Upper lobe of right lung (tissue), 1 donor: Measurements from ENCODE around the gene SPACA5. TPM values are rescaled to one million over a fixed set of nuclear protein-coding genes. Genes with fewer than 3 reads are reported as not detected.
"Not testable (repeated sequence)": the region's sequence is repeated elsewhere in the genome, so short reads cannot be mapped to it uniquely, and the experiment has no call there.

Experiments
- ATAC-seq: fragments of 200-7000 bp; cut with Tn5 transposase; one replicate; pipeline ENCODE4 v1.9.1; 2020; ENCODE audit warnings: mild to moderate bottlenecking, moderate library complexity
- DNase-seq: peaks from one replicate; pipeline ENCODE4 v3.0.0-alpha.2; 2020
- H3K27ac ChIP-seq: fragments of 200-600 bp; one replicate; pipeline ENCODE4 v1.8.0; 2022
- H3K27me3 ChIP-seq: fragments of 200-600 bp; one replicate; pipeline ENCODE4 v1.8.0; 2022; ENCODE audit warnings: mild to moderate bottlenecking
- H3K36me3 ChIP-seq: fragments of 200-600 bp; one replicate; pipeline ENCODE4 v1.8.0; 2022
- H3K4me1 ChIP-seq: fragments of 200-600 bp; one replicate; pipeline ENCODE4 v1.8.0; 2022
- H3K4me3 ChIP-seq: fragments of 200-600 bp; one replicate; pipeline ENCODE4 v1.8.0; 2022; ENCODE audit warnings: mild to moderate bottlenecking
- H3K9me3 ChIP-seq: fragments of 200-600 bp; one replicate; pipeline ENCODE4 v1.8.0; 2022
- intact Hi-C: fragments of 100-400 bp; cut with DNase I; formaldehyde crosslinking; loops from one replicate; pipeline ENCODE4 v1.11.0; 2022
- total RNA-seq: library from RNA; stranded (reverse); fragmentation: NEBNext Ultra II Directional; extraction: Animal tissue kit (Norgen Biotek cat#: 25700); gene quantifications from one replicate; pipeline ENCODE4 v1.2.1, GENCODE V29; 2021
- TF ChIP-seq, protein P1 (sequence below): fragments of 200-600 bp; IDR thresholded peaks from one replicate; pipeline ENCODE4 v1.8.0; 2022; ENCODE audit warnings: antibody characterized with exemption
- donor health status: DM: no; HTN: yes; CAD: no; lungs with severe emphysema.

Gene SPACA5
- total RNA-seq, 1 donor from 2014 or later: not detected

GRCh38 chrX:48002319-48002718 lies 4.5 kb upstream of the SPACA5 start:
- no peak for DNase-seq
- Histone ChIP-seq H3K27me3 (no peaks in the 10 kb centered on the region), H3K9me3 (no peaks in the 10 kb centered on the region), H3K4me1 (no peaks in the 10 kb centered on the region), H3K36me3 (no peaks in the 10 kb centered on the region), H3K4me3 (no peak overlapping the region), H3K27ac (no peak overlapping the region)
- intact Hi-C loops: no loop called here
- no peak for ATAC-seq
- TF ChIP-seq, protein P1, sequence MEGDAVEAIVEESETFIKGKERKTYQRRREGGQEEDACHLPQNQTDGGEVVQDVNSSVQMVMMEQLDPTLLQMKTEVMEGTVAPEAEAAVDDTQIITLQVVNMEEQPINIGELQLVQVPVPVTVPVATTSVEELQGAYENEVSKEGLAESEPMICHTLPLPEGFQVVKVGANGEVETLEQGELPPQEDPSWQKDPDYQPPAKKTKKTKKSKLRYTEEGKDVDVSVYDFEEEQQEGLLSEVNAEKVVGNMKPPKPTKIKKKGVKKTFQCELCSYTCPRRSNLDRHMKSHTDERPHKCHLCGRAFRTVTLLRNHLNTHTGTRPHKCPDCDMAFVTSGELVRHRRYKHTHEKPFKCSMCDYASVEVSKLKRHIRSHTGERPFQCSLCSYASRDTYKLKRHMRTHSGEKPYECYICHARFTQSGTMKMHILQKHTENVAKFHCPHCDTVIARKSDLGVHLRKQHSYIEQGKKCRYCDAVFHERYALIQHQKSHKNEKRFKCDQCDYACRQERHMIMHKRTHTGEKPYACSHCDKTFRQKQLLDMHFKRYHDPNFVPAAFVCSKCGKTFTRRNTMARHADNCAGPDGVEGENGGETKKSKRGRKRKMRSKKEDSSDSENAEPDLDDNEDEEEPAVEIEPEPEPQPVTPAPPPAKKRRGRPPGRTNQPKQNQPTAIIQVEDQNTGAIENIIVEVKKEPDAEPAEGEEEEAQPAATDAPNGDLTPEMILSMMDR: no peak

DNA sequence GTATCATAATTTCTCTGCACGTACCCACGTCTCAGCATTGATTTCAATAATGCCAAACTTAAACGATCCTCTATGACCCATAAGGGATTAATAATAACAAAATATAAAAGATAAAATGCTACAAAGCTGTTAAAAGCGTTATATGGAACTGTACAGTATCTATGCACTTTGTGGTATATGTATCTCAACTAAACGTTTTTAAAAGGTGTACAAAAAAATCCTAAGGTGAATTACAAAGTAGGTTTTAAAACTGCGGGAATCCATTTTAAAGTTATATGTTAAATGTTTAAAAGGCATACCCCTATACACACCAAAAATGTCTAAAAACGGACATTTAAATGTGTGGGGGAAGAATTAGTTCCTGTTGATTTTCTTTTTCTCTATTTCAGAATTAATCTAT lies 3.9 kb upstream of the SPACA5 start:
- H3K27ac ChIP-seq: peak overlapping the region; percentile 75
- TF ChIP-seq, protein P1: no peak
- DNase-seq (no peak), ATAC-seq (no peak)
- no peaks in the 10 kb centered on the region for H3K9me3 ChIP-seq
- intact Hi-C loops: no loop called here
- no peaks in the 10 kb centered on the region for H3K27me3 ChIP-seq
- peak overlapping the region; percentile 59 for H3K4me3 ChIP-seq
- no peaks in the 10 kb centered on the region for H3K4me1 ChIP-seq
- no peaks in the 10 kb centered on the region for H3K36me3 ChIP-seq

GRCh38 chrX:48003367-48003757 lies 3.4 kb upstream of the SPACA5 start:
- DNase-seq (peak; percentile 56), ATAC-seq (peak; percentile 17)
- intact Hi-C loops: no loop called here
- TF ChIP-seq, protein P1: no peak
- Histone ChIP-seq H3K9me3 (no peaks in the 10 kb centered on the region), H3K27me3 (no peaks in the 10 kb centered on the region), H3K4me3 (peak overlapping the region; percentile 59), H3K4me1 (no peaks in the 10 kb centered on the region), H3K36me3 (no peaks in the 10 kb centered on the region), H3K27ac (peak overlapping the region; percentile 75)

DNA sequence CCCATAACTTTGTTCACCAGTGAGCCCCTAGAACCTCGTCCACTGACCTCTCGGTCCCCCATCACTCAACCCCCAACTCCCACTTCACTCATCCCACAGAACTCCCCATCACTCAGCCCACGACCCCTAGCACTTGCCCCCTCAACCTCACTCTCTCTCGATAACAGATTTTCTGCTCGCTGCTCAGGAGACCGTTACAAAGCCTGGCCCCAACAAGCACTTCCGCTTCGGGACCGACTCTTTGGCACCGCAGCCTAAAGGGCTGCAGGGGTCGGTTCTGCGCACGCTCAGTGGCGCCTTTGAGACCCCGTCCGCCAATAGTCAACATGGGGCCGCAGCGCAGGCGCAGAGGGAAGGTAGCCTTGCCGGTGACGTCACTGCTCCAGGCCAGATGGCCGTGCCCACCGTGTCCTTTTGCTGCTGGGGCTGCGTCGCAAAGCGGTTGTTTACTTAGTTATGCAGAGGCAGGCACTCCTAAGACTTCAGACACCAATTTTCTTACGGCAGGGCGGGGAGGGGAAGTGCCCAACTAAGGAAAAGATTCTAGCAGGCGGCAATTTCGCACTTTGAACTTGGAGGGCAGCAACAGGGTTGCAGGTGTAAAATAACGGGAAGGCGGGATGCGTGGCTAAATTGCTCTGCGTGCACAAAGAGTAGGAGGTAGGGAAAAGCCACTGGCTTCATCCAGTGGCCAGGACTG lies 2.9 kb upstream of the SPACA5 start, which contains the start of gene ZNF182:
TSS of gene ZNF182 (minus strand) at position 232 of the 700 bp plus-strand sequence. CDS start 1,380 bp downstream, outside the sequence.
- Histone ChIP-seq H3K36me3 (no peaks in the 10 kb centered on the region), H3K9me3 (no peaks in the 10 kb centered on the region), H3K27me3 (no peaks in the 10 kb centered on the region), H3K4me1 (no peaks in the 10 kb centered on the region), H3K4me3 (peak within 1 kb of the TSS; percentile 59), H3K27ac (peak within 1 kb of the TSS; percentile 75)
- DNase-seq (peak; percentile 96), ATAC-seq (peak; percentile 99)
- TF ChIP-seq, protein P1: no peak
- intact Hi-C loops: no loop called here

GRCh38 chrX:48009445-48009960 lies 2.7 kb downstream of the SPACA5 start:
- H3K27ac ChIP-seq, H3K4me3 ChIP-seq, H3K27me3 ChIP-seq, ATAC-seq, DNase-seq, H3K4me1 ChIP-seq, H3K9me3 ChIP-seq, H3K36me3 ChIP-seq, intact Hi-C loops: not testable (repeated sequence)

- H3K4me3 ChIP-seq, H3K27ac ChIP-seq, H3K36me3 ChIP-seq, intact Hi-C loops, ATAC-seq, DNase-seq, H3K27me3 ChIP-seq, H3K9me3 ChIP-seq, H3K4me1 ChIP-seq: not testable (repeated sequence)
These were observed 10.0 kb downstream of the SPACA5 start for GRCh38 chrX:48016583-48017310.

- H3K27ac ChIP-seq, ATAC-seq, H3K9me3 ChIP-seq, H3K4me1 ChIP-seq, H3K4me3 ChIP-seq, H3K27me3 ChIP-seq, DNase-seq, H3K36me3 ChIP-seq: not testable (repeated sequence)
- intact Hi-C loops: loop anchor here (10.0 kb wide), 1 partner anchor 185 kb away; the partner anchor contains the start of gene ZNF81
These were observed 13.1 kb downstream of the SPACA5 start for GRCh38 chrX:48019892-48020291.

DNA sequence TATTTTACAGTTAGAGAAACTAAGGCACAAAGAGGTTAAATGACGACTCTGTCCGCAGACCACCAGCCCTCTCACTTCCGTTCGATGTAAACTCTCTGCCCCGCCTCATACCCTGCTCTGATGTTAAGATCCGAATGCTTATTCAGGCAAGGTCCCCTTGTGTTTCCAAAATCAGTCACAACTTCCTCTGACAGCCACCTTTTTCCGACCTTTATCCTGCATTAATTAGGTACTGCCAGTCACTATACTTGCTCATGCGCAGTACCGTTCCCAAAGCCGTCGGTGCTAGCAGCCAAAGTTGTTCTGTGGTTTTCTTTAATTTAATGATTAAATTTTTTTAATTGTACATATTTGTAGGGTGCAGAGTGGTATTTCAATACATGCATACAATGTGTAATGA lies 13.7 kb downstream of the SPACA5 start:
- H3K9me3 ChIP-seq, ATAC-seq, H3K4me1 ChIP-seq, H3K27me3 ChIP-seq, DNase-seq, H3K36me3 ChIP-seq: not testable (repeated sequence)
- peak overlapping the region; percentile 97 for H3K27ac ChIP-seq
- intact Hi-C loops: loop anchor here (10.0 kb wide), 1 partner anchor 186 kb away; the partner anchor contains the start of gene ZNF81
- peak overlapping the region; percentile 56 for H3K4me3 ChIP-seq
